GM13976 (cell line): Measurements from ENCODE around the gene TC2N.

ENCODE experiments used
- DNase-seq: peaks from one replicate; pipeline ENCODE4 v3.0.0; 2012; ENCODE audit warnings: low spot score
- in situ Hi-C: fragments of 300-500 bp; cut with MboI; formaldehyde crosslinking; loops from one replicate; pipeline ENCODE4 v1.12.0; 2022; ENCODE audit warnings: low sequenced_read_pairs, mixed read lengths, inconsistent platforms; ENCODE audit not compliant: unreplicated experiment
- TF ChIP-seq, protein P1 (sequence below): IDR thresholded peaks from 2 replicates; pipeline ENCODE4 v1.5.1; 2012; ENCODE audit warnings: borderline replicate concordance, mild to moderate bottlenecking; ENCODE audit not compliant: insufficient read depth; ENCODE audit errors: extremely low read depth, missing control alignments, control extremely low read depth

The TC2N gene

DNA sequence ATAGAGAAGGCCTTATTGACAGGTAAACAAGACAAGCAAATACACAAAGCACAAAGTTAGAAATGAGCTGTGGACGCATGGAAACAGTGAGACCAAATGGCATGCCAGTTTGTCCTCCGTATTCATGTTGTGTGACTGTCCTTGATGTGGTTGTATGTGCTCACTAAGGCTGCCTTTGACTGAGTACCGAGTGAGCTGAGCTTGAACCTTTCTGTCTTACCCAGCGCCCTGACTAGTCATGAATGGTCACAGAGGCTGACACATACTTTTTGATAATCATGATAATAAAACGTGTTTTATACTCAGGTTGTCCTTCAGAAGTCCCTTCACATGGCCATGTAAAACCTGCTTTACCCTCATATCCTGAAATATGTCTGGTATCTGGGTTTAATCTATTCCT, 134.9 kb downstream of the TC2N start:
- no peak for DNase-seq
- TF ChIP-seq, protein P1, sequence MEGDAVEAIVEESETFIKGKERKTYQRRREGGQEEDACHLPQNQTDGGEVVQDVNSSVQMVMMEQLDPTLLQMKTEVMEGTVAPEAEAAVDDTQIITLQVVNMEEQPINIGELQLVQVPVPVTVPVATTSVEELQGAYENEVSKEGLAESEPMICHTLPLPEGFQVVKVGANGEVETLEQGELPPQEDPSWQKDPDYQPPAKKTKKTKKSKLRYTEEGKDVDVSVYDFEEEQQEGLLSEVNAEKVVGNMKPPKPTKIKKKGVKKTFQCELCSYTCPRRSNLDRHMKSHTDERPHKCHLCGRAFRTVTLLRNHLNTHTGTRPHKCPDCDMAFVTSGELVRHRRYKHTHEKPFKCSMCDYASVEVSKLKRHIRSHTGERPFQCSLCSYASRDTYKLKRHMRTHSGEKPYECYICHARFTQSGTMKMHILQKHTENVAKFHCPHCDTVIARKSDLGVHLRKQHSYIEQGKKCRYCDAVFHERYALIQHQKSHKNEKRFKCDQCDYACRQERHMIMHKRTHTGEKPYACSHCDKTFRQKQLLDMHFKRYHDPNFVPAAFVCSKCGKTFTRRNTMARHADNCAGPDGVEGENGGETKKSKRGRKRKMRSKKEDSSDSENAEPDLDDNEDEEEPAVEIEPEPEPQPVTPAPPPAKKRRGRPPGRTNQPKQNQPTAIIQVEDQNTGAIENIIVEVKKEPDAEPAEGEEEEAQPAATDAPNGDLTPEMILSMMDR, result no peak
- in situ Hi-C loops, result no loop called here

DNA sequence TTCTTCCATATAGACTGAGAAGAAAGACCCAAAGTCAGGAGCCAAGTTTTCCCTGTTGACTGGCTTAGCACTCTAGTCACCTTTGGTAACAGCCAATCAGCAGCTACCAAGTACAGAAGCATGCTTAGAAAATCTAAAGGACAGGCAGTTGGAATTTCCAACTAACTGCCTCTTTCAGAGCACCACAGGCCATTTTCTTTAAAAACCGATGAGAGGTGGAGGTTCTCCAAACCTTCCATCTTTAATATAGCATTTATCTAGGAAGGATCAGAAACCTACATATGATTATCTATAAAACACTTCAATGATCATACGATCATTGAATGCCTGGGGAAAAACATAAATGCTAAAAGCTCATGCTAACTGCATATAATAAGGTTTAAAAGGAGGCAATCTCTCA, 135.3 kb downstream of the TC2N start, which contains the start of gene CATSPERB:
Gene CATSPERB (minus strand): TSS at position 101 of the 400 bp plus-strand sequence. CDS start 2,607 bp downstream, outside the sequence.
- in situ Hi-C loops, result no loop called here
- TF ChIP-seq, protein P1, result no peak
- DNase-seq, result no peak

DNA sequence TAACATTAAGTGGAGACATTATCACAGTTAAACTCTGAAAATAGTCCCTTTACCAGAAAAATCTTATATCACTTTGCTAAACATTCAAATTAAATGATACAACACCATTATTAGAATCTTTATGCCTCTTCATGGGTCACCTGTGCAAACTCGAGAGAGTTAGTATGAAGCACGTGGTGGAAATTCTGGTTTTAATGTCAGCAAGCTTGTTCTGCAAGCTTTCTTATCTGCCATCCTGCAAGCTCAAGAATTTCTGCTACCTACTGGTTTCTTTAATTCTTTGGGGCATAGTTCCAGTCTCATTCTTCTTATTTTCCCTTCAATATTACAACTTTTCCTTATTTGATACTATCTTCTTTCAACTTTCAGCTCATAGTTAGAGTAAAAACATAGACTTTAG, 136.3 kb downstream of the TC2N start:
- DNase-seq, result no peak
- in situ Hi-C loops, result no loop called here
- TF ChIP-seq, protein P1, result no peak

DNA sequence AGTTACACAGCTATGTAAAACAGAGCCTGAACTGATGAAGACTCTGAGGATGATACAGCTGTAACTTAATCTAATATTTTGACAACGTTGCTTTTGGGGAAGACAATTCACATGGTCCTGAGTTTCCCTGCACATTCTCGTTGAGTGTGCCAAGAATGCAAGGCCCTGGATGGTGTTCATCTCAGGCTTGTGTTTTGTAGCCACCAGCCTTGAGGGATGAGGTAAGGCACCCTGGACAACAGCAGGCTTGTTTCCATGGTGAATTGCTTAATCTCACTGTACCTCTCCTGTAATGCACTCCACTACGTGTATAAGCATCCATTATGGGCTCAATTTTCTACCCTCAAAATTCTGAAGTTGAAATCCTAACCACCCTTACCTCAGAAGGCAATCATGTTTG, 137.6 kb downstream of the TC2N start:
- in situ Hi-C loops, result no loop called here
- TF ChIP-seq, protein P1, result no peak
- no peak for DNase-seq
